HG03175 (cell line): ENCODE results near the gene KCNK16.

Experiments used
- ATAC-seq: cut with Tn5 transposase; IDR thresholded peaks from one replicate; pipeline ENCODE4 v1.9.1; 2021; ENCODE audit warnings: mild to moderate bottlenecking, moderate library complexity; ENCODE audit not compliant: unreplicated experiment

The KCNK16 gene

GRCh38 chr6:39342692-39343395 is 20.3 kb upstream of the KCNK16 start:
- ATAC-seq: peak; percentile 56

- ATAC-seq: no peak
Observed at GRCh38 chr6:39341937-39342336, 19.4 kb upstream of the KCNK16 start.

GRCh38 chr6:39341352-39341751 is 18.9 kb upstream of the KCNK16 start:
- ATAC-seq: no peak

- ATAC-seq: no peak
Observed at GRCh38 chr6:39339868-39340550, 17.5 kb upstream of the KCNK16 start.

GRCh38 chr6:39339096-39339867 is 16.8 kb upstream of the KCNK16 start:
- ATAC-seq: no peak

- no peak for ATAC-seq
Observed at GRCh38 chr6:39338397-39338796, 15.9 kb upstream of the KCNK16 start.

- ATAC-seq: peak; percentile 75
Observed at GRCh38 chr6:39335780-39336545, 13.5 kb upstream of the KCNK16 start.

GRCh38 chr6:39333644-39334438 is 11.3 kb upstream of the KCNK16 start:
- no peak for ATAC-seq

GRCh38 chr6:39330476-39330875 is 8.0 kb upstream of the KCNK16 start:
- ATAC-seq: peak; percentile 15

GRCh38 chr6:39330057-39330456 is 7.6 kb upstream of the KCNK16 start:
- peak; percentile 87 for ATAC-seq

GRCh38 chr6:39328066-39328465 is 5.6 kb upstream of the KCNK16 start:
- ATAC-seq: no peak

GRCh38 chr6:39327507-39327906 is 5.0 kb upstream of the KCNK16 start:
- ATAC-seq: no peak

GRCh38 chr6:39321761-39322160 is 741 bp downstream of the KCNK16 start:
- no peak for ATAC-seq

GRCh38 chr6:39320363-39320984 is 2.0 kb downstream of the KCNK16 start:
- ATAC-seq: no peak

GRCh38 chr6:39319621-39320362 is 2.7 kb downstream of the KCNK16 start:
- ATAC-seq: no peak

- ATAC-seq: no peak
Observed at GRCh38 chr6:39317256-39317655, 5.2 kb downstream of the KCNK16 start.

GRCh38 chr6:39314273-39314795 is 8.2 kb downstream of the KCNK16 start, which contains the start of gene KCNK17:
Gene KCNK17, minus strand, starts transcription at chr6:39314419. Its CDS starts 99 bp downstream, at chr6:39314320.
- no peak for ATAC-seq

GRCh38 chr6:39313526-39314272 is 8.8 kb downstream of the KCNK16 start:
- no peak for ATAC-seq
